Suprapubic skin (tissue), 4 donors: Measurements from ENCODE around the gene GPR179. TPM values are rescaled to one million over a fixed set of nuclear protein-coding genes. Genes with fewer than 3 reads are reported as not detected.

Experiments
- DNase-seq, 2 donors: peaks; one replicate each; pipeline ENCODE4 v3.0.0-alpha.2; 2019; ENCODE audit warnings: low spot score in 2 of 2
- H3K27ac ChIP-seq: fragments of 200-600 bp; sonication (generic); one replicate; pipeline ENCODE4 v1.5.1; 2019
- H3K27me3 ChIP-seq: fragments of 200-600 bp; sonication (generic); one replicate; pipeline ENCODE4 v1.5.1; 2019
- H3K36me3 ChIP-seq: fragments of 200-600 bp; sonication (generic); one replicate; pipeline ENCODE4 v1.5.1; 2019
- H3K4me1 ChIP-seq: fragments of 200-600 bp; sonication (generic); one replicate; pipeline ENCODE4 v1.5.1; 2019
- H3K4me3 ChIP-seq: fragments of 200-600 bp; sonication (generic); one replicate; pipeline ENCODE4 v1.5.1; 2019; ENCODE audit warnings: mild to moderate bottlenecking
- H3K9me3 ChIP-seq: fragments of 200-600 bp; sonication (generic); one replicate; pipeline ENCODE4 v1.5.1; 2019
- EP300 ChIP-seq: sonication (generic); formaldehyde crosslinking; IDR thresholded peaks from one replicate; pipeline ENCODE4 v1.6.1; 2017; ENCODE audit warnings: antibody characterized with exemption
- POLR2A ChIP-seq, 2 donors: fragments of 450-650 bp; IDR thresholded peaks; one replicate each; pipeline ENCODE4 v1.6.1; 2017; ENCODE audit warnings: antibody characterized with exemption in 2 of 2, mild to moderate bottlenecking in 2 of 2, moderate library complexity in 2 of 2
- POLR2AphosphoS5 ChIP-seq, 3 donors: sonication (generic); formaldehyde crosslinking; IDR thresholded peaks; one replicate each; pipeline ENCODE4 v1.6.1; 2017; ENCODE audit warnings: antibody characterized with exemption in 3 of 3
- WGBS: methylation state at CpG from one replicate; pipeline ENCODE4 v1.1.5; 2018; 5-methylcytosine and 5-hydroxymethylcytosine counted together
- total RNA-seq, 4 donors: library from RNA; depleted of rRNA; stranded (reverse); fragments of >200 nt; gene quantifications; one replicate each; pipeline ENCODE4 v1.1.0, GENCODE V29; 2016
- TF ChIP-seq, protein P1 (sequence below), 2 donors: fragments of 200-600 bp in 1 of 2; fragments of 450-650 bp in 1 of 2; sonication (generic) in 1 of 2; IDR thresholded peaks; one replicate each; pipeline ENCODE4 v1.5.1; 2016 to 2019; ENCODE audit warnings: antibody characterized with exemption in 2 of 2, mild to moderate bottlenecking in 1 of 2, moderate library complexity in 1 of 2

Gene GPR179
- total RNA-seq, 4 donors from 2014 or later: 0.17 TPM; not detected in 3

DNA sequence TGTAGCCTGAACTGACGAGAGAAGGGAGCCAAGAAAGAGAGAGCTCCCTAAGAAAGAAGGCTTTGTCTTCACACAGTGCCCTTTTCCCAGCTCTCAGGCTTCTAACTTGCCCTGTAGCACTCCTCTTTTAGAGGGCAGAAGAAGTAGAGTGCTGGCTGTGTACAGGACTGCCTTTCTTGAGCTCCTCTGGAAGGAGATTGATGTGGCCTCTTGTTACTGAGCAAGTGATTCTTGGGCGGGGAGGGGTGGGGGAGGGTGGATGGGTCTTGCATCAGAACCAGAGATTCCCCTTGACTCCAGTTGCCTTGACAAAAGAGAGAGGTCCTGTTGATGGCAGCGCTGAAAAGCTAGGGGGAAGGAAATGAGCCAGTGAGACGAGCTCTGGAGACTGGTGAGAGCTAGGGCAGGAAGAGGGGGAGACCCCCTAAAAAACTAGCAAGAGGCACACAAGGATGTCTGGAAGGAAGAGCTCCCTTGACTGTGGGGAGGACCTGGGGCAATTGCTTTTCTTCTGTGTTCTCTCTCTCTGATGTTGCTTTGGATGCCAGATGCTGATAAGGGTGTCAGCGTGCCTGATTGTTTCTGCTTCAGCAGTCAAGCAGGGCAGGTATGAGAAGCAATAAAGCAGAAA is 18.4 kb downstream of the GPR179 start:
- H3K4me1 ChIP-seq: peaks cover 31% of the 10 kb centered on the region
- H3K36me3 ChIP-seq: peaks cover 9% of the 10 kb centered on the region
- DNase-seq: no peak
- H3K9me3 ChIP-seq: no peaks in the 10 kb centered on the region
- 57% methylated on average over 5 of the region's 5 CpGs for WGBS
- TF ChIP-seq EP300 (no peak), POLR2A (IDR thresholded peaks at IDR 0.05) (no peak), POLR2AphosphoS5 (IDR thresholded peaks at IDR 0.05) (no peak)
- TF ChIP-seq, protein P1, sequence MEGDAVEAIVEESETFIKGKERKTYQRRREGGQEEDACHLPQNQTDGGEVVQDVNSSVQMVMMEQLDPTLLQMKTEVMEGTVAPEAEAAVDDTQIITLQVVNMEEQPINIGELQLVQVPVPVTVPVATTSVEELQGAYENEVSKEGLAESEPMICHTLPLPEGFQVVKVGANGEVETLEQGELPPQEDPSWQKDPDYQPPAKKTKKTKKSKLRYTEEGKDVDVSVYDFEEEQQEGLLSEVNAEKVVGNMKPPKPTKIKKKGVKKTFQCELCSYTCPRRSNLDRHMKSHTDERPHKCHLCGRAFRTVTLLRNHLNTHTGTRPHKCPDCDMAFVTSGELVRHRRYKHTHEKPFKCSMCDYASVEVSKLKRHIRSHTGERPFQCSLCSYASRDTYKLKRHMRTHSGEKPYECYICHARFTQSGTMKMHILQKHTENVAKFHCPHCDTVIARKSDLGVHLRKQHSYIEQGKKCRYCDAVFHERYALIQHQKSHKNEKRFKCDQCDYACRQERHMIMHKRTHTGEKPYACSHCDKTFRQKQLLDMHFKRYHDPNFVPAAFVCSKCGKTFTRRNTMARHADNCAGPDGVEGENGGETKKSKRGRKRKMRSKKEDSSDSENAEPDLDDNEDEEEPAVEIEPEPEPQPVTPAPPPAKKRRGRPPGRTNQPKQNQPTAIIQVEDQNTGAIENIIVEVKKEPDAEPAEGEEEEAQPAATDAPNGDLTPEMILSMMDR (IDR thresholded peaks at IDR 0.05): no peak
- H3K27ac ChIP-seq: no peak overlapping the region
- no peak overlapping the region for H3K4me3 ChIP-seq
- H3K27me3 ChIP-seq: peaks cover 5% of the 10 kb centered on the region

DNA sequence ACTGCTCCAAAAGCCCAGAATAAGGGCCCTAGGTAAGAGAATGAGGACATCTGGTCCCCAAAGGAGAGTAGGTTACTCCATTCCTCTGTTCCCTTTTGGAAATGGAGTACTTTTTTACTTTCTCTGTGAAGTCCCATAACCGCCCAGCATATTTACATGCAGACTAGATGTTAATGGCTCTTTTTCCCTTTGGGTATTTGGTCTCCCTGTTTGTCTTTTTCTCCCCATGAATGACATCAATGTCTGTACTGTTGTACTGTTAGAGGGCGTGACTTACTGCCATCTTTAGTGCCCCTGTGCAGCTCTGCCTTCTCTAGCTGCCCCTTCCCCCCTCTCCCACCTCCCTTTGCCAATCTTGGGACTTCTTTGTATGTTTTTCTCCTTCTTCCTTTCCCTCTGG is 19.0 kb downstream of the GPR179 start:
- no peak for DNase-seq
- Histone ChIP-seq H3K27ac (peak overlapping the region; percentile 1), H3K4me1 (peaks cover 36% of the 10 kb centered on the region), H3K27me3 (no peaks in the 10 kb centered on the region), H3K9me3 (no peaks in the 10 kb centered on the region), H3K36me3 (peaks cover 9% of the 10 kb centered on the region), H3K4me3 (no peak overlapping the region)
- no peak for TF ChIP-seq EP300
- no peak for TF ChIP-seq POLR2AphosphoS5 (IDR thresholded peaks at IDR 0.05)
- TF ChIP-seq POLR2A (IDR thresholded peaks at IDR 0.05): no peak
- TF ChIP-seq, protein P1 (IDR thresholded peaks at IDR 0.05): no peak
- 74% methylated on average over 2 of the region's 2 CpGs for WGBS

DNA sequence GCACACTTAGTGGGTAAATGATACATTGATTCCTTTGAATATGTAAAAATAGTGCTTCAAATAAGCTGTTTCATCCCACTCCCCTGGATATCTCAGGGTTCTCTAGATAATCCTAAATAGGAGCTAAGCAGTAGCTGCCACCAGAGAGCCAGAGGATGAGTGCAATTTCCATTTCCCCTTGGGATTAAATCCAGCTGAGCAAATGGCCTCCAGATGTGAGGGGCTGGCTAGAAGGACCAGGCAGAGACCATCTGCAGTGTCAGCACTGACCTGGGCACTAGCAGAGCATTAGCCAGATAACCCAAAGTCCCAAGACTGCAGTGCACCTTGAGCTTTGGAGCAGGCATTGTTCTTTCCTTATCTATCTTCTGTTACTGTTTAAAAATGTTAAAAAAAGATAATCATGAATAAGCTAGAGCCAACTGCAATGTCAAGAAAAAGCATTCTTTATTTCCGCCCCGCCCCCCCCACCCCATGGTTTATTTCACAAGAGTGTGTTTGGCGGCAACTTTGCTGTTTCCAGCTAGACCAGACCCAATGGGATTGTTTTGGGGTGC is 19.5 kb downstream of the GPR179 start:
- Histone ChIP-seq H3K36me3 (peaks cover 13% of the 10 kb centered on the region), H3K27ac (peak overlapping the region; percentile 1), H3K9me3 (no peaks in the 10 kb centered on the region), H3K4me3 (no peak overlapping the region), H3K27me3 (no peaks in the 10 kb centered on the region), H3K4me1 (peaks cover 36% of the 10 kb centered on the region)
- 58% methylated on average over 3 of the region's 3 CpGs for WGBS
- no peak for DNase-seq
- no peak for TF ChIP-seq POLR2A (IDR thresholded peaks at IDR 0.05)
- no peak for TF ChIP-seq EP300
- TF ChIP-seq, protein P1 (IDR thresholded peaks at IDR 0.05): no peak
- no peak for TF ChIP-seq POLR2AphosphoS5 (IDR thresholded peaks at IDR 0.05)

DNA sequence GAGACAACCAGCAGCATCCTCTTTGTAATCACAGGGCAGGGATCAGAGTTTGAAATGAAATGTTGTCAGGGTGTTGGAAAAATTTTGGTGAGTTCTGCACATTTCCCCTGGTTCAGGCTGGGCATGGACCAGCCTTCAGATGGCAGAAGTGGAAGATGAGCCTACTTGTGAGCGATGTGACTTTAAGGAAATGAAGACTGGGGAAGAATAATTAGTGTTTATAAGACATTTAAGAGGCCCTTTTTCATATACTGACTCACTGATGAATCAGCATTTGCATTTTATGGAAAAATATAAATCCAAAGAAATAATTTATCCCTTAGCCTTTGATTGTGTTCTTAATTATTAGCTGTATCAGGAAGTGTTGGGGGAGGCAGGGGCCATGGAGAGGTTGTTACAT is 20.9 kb downstream of the GPR179 start:
- DNase-seq: no peak
- no peak for TF ChIP-seq POLR2A (IDR thresholded peaks at IDR 0.05)
- no peak for TF ChIP-seq POLR2AphosphoS5 (IDR thresholded peaks at IDR 0.05)
- no peak for TF ChIP-seq EP300
- TF ChIP-seq, protein P1 (IDR thresholded peaks at IDR 0.05): no peak
- WGBS: 97% methylated on average over 1 of the region's 1 CpG
- H3K27ac ChIP-seq: no peak overlapping the region
- H3K4me3 ChIP-seq: no peak overlapping the region
- peaks cover 16% of the 10 kb centered on the region for H3K36me3 ChIP-seq
- no peaks in the 10 kb centered on the region for H3K9me3 ChIP-seq
- peaks cover 36% of the 10 kb centered on the region for H3K4me1 ChIP-seq
- H3K27me3 ChIP-seq: no peaks in the 10 kb centered on the region

DNA sequence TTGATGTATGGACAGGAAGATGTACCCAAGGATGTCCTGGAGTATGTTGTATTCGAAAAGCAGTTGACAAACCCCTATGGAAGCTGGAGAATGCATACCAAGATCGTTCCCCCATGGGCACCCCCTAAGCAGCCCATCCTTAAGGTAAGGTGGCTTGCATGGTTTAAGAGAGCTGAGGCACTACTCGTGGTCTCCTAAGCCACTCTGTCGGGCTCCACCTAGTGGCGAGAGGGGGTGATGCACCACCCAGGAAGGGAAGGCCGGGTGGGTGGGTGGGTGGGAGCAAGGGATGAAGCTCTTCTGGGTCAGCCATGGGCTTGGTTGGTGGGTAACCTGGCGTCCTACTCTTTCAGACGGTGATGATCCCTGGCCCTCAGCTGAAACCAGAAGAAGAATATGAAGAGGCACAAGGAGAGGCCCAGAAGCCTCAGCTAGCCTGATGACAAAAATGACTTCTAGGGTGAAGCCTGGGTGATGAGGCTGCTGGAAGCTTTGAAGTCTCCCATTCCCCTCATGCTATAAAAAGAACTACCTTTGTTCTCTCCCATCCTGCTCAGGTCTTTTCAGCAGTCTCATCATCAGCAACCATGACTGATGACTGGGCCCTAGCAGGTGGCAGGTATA is 21.5 kb downstream of the GPR179 start:
- Histone ChIP-seq H3K36me3 (peaks cover 19% of the 10 kb centered on the region), H3K4me3 (no peak overlapping the region), H3K9me3 (no peaks in the 10 kb centered on the region), H3K27me3 (no peaks in the 10 kb centered on the region), H3K27ac (no peak overlapping the region), H3K4me1 (peaks cover 35% of the 10 kb centered on the region)
- 41% methylated on average over 2 of the region's 8 CpGs for WGBS
- no peak for DNase-seq
- TF ChIP-seq POLR2AphosphoS5 (IDR thresholded peaks at IDR 0.05) (no peak), EP300 (no peak), POLR2A (IDR thresholded peaks at IDR 0.05) (no peak)
- TF ChIP-seq, protein P1 (IDR thresholded peaks at IDR 0.05): peak in 1 of 2 donors; percentile 89
